Mesendoderm (in vitro differentiated cells): Measurements from ENCODE around the gene SLC5A1.

ENCODE experiments used
- DNase-seq: peaks from one replicate; pipeline ENCODE4 v3.0.0; 2013
- H2AK5ac ChIP-seq: 2 replicates; pipeline ENCODE4 v1.6.1; 2013; ENCODE audit warnings: low read length, inconsistent platforms
- H2BK120ac ChIP-seq: 2 replicates; pipeline ENCODE4 v1.6.1; 2013; ENCODE audit warnings: low read depth, mild to moderate bottlenecking, low read length, moderate library complexity, mixed read lengths
- H2BK15ac ChIP-seq: replicated peaks from 2 replicates; pipeline ENCODE4 v1.6.1; 2013; ENCODE audit warnings: low read depth, mild to moderate bottlenecking, moderate library complexity
- H2BK5ac ChIP-seq: 2 replicates; pipeline ENCODE4 v1.6.1; 2013; ENCODE audit warnings: low read length, inconsistent platforms
- H3K18ac ChIP-seq: 2 replicates; pipeline ENCODE4 v1.6.1; 2013; ENCODE audit warnings: mild to moderate bottlenecking, low read length, mixed read lengths
- H3K23ac ChIP-seq: one replicate; pipeline ENCODE4 v1.6.1; 2013; ENCODE audit warnings: low read length
- H3K27ac ChIP-seq: 2 replicates; pipeline ENCODE4 v1.5.1; 2013; ENCODE audit warnings: low read depth, mild to moderate bottlenecking, inconsistent platforms, low read length, moderate library complexity
- H3K27me3 ChIP-seq: 2 replicates; pipeline ENCODE4 v1.6.1; 2013; ENCODE audit warnings: low read length, control low read depth, mild to moderate bottlenecking, inconsistent platforms; ENCODE audit not compliant: insufficient read depth, poor library complexity
- H3K36me3 ChIP-seq: 2 replicates; pipeline ENCODE4 v1.6.1; 2013; ENCODE audit warnings: low read length, inconsistent platforms; ENCODE audit not compliant: control insufficient read depth, insufficient read depth
- H3K4ac ChIP-seq: one replicate; pipeline ENCODE4 v1.6.1; 2013; ENCODE audit warnings: low read depth, mild to moderate bottlenecking, low read length, moderate library complexity
- H3K4me1 ChIP-seq: 2 replicates; pipeline ENCODE4 v1.6.1; 2013; ENCODE audit warnings: low read depth, low read length, inconsistent platforms; ENCODE audit not compliant: control insufficient read depth
- H3K4me2 ChIP-seq: 2 replicates; pipeline ENCODE4 v1.6.1; 2013; ENCODE audit warnings: low read length
- H3K4me3 ChIP-seq: 2 replicates; pipeline ENCODE4 v1.5.1; 2013; ENCODE audit warnings: mild to moderate bottlenecking, low read length
- H3K56ac ChIP-seq: one replicate; pipeline ENCODE4 v1.6.1; 2013; ENCODE audit warnings: low read length
- H3K79me1 ChIP-seq: 2 replicates; pipeline ENCODE4 v1.6.1; 2013; ENCODE audit warnings: low read length, inconsistent platforms
- H3K79me2 ChIP-seq: 2 replicates; pipeline ENCODE4 v1.6.1; 2013; ENCODE audit warnings: mild to moderate bottlenecking, low read length; ENCODE audit not compliant: control insufficient read depth, insufficient read depth
- H3K9ac ChIP-seq: 2 replicates; pipeline ENCODE4 v1.6.1; 2013; ENCODE audit warnings: low read length, inconsistent platforms
- H4K5ac ChIP-seq: one replicate; pipeline ENCODE4 v1.6.1; 2013; ENCODE audit warnings: low read length
- H4K8ac ChIP-seq: one replicate; pipeline ENCODE4 v1.6.1; 2013; ENCODE audit warnings: low read depth, mild to moderate bottlenecking, control low read depth, low read length, moderate library complexity
- WGBS: extraction: QIAGEN DNeasy Blood & Tissue Kit; methylation state at CpG from one replicate; pipeline ENCODE4 v1.1.7; 2013; ENCODE audit warnings: low lambda C conversion rate, missing lambda C conversion rate; ENCODE audit not compliant: insufficient coverage; ENCODE audit errors: extremely low coverage; 5-methylcytosine and 5-hydroxymethylcytosine counted together

Gene SLC5A1

GRCh38 chr22:32066820-32067219 is 23.8 kb downstream of the SLC5A1 start:
- Histone ChIP-seq H2AK5ac (no peak overlapping the region), H3K4me2 (no peak overlapping the region), H3K9ac (no peak overlapping the region), H3K79me1 (no peaks in the 10 kb centered on the region), H3K27ac (no peak overlapping the region), H2BK15ac (no peak overlapping the region), H3K56ac (no peak overlapping the region), H3K27me3 (no peaks in the 10 kb centered on the region), H3K4me1 (no peaks in the 10 kb centered on the region), H3K4me3 (no peak overlapping the region), H3K18ac (no peak overlapping the region), H2BK120ac (no peak overlapping the region), H3K36me3 (no peaks in the 10 kb centered on the region), H2BK5ac (no peak overlapping the region), H3K4ac (no peak overlapping the region), H4K5ac (no peak overlapping the region), H3K23ac (no peak overlapping the region), H3K79me2 (no peaks in the 10 kb centered on the region), H4K8ac (no peak overlapping the region)
- WGBS = no CpG with 5 or more reads among the region's 3 CpGs
- DNase-seq = no peak

DNA sequence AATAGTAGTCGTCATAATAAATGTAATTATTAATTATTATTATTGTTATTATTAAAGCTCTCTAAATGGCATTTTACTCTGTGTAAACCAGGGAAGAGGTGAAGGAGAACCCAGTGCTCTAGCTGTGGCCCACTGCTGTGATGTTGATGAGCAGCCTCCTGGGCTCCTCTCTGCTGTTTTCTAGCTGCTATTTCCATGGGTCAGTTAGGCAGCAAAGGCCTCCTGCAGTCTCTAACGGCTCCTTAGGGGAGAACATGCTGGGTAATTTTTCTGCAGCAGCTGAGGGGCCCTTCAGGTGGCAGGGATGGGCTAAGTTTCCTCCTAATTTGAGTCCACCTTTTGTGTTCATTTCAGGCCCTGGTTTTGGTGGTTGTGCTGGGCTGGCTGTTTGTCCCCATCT is 24.6 kb downstream of the SLC5A1 start:
- DNase-seq = no peak
- H3K23ac ChIP-seq = no peak overlapping the region
- no CpG with 5 or more reads among the region's 2 CpGs for WGBS

DNA sequence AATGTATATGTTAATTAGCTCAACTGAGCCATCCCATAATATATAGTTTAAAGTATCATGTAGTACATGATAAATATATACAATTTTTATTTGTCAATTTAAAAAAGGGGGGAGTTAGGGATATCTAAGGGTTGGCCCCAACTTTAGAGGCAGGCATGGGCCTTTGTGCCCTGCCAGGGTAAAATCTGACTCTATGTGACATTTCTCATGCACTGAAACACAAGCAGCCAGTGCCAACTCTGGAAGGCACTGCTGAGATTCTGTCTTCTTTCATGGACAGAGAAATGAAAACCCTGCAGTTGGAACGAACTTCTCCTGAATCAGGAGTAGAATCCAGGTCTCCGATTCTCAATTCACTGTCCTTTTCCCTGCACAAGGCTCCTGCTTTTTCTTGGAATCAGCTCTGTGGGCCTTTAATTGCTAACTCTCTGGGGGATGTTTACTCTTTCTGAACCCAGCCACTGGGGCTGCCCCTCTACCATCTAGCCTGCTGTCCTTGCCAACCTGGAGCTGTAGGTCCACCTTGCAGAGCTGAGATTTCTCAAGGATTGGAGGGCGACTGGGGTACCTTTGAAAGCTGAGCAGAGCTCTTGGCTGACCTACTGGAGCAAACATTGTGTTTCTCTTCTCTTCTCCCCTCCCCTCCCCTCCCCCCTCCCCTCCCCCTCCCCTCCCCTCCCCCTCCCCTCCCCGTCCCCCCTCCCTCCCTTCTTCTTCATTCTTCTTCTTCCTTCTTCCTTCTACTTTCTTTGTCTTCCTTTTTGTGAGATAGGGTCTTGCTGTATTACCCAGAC is 26.7 kb downstream of the SLC5A1 start:
- no peaks in the 10 kb centered on the region for H3K27me3 ChIP-seq
- no peak overlapping the region for H3K23ac ChIP-seq
- H2BK5ac ChIP-seq = no peak overlapping the region
- DNase-seq = no peak
- no peak overlapping the region for H2AK5ac ChIP-seq
- no peak overlapping the region for H3K4me3 ChIP-seq
- WGBS = no CpG with 5 or more reads among the region's 4 CpGs
- H3K18ac ChIP-seq = no peak overlapping the region
- H3K79me1 ChIP-seq = no peaks in the 10 kb centered on the region
- no peaks in the 10 kb centered on the region for H3K79me2 ChIP-seq
- H3K27ac ChIP-seq = no peak overlapping the region
- no peak overlapping the region for H4K5ac ChIP-seq
- no peak overlapping the region for H3K56ac ChIP-seq
- H3K4me2 ChIP-seq = no peak overlapping the region
- H4K8ac ChIP-seq = no peak overlapping the region
- no peak overlapping the region for H2BK15ac ChIP-seq
- no peak overlapping the region for H2BK120ac ChIP-seq
- H3K4me1 ChIP-seq = no peaks in the 10 kb centered on the region
- H3K36me3 ChIP-seq = no peaks in the 10 kb centered on the region
- no peak overlapping the region for H3K9ac ChIP-seq
- H3K4ac ChIP-seq = no peak overlapping the region

More for the DNA sequence above, 24.6 kb downstream of the SLC5A1 start:
- H3K4me3 ChIP-seq = no peak overlapping the region
- no peak overlapping the region for H4K5ac ChIP-seq
- H3K4ac ChIP-seq = no peak overlapping the region
- H3K9ac ChIP-seq = no peak overlapping the region
- H3K56ac ChIP-seq = no peak overlapping the region
- H3K79me2 ChIP-seq = no peaks in the 10 kb centered on the region
- no peak overlapping the region for H2AK5ac ChIP-seq
- no peak overlapping the region for H3K18ac ChIP-seq
- H3K27ac ChIP-seq = no peak overlapping the region
- no peak overlapping the region for H2BK5ac ChIP-seq
- H3K79me1 ChIP-seq = no peaks in the 10 kb centered on the region
- no peak overlapping the region for H2BK120ac ChIP-seq
- no peaks in the 10 kb centered on the region for H3K27me3 ChIP-seq
- no peak overlapping the region for H4K8ac ChIP-seq
- H3K4me2 ChIP-seq = no peak overlapping the region
- H3K4me1 ChIP-seq = no peaks in the 10 kb centered on the region
- no peaks in the 10 kb centered on the region for H3K36me3 ChIP-seq
- no peak overlapping the region for H2BK15ac ChIP-seq

DNA sequence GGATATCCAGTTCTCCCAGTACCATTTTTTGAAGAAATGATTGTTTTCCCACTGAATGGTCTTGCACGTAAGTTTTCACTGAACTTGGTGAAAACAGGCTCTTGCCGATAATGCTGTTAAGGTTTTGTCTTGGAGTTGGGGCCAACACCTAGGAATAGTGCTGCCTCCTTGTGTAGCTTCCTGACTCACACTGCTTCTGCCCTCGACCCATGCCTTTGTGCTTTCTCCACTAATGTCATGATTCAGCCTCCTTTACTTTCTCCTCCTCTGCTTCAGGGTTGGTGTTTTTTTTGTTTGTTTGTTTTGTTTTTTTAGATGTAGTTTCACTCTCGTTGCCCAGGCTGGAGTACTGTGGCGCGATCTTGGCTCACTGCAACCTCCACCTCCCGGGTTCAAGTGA is 30.2 kb downstream of the SLC5A1 start:
- Histone ChIP-seq H3K23ac (no peak overlapping the region), H3K56ac (no peak overlapping the region), H2BK5ac (no peak overlapping the region), H4K8ac (no peak overlapping the region), H2BK120ac (no peak overlapping the region), H3K9ac (no peak overlapping the region), H3K4me2 (no peak overlapping the region), H3K4me1 (no peaks in the 10 kb centered on the region), H3K27me3 (no peaks in the 10 kb centered on the region), H3K4me3 (no peak overlapping the region), H4K5ac (no peak overlapping the region), H3K79me2 (no peaks in the 10 kb centered on the region), H2AK5ac (no peak overlapping the region), H3K18ac (no peak overlapping the region), H3K27ac (no peak overlapping the region), H2BK15ac (no peak overlapping the region), H3K36me3 (no peaks in the 10 kb centered on the region), H3K4ac (no peak overlapping the region), H3K79me1 (no peaks in the 10 kb centered on the region)
- no CpG with 5 or more reads among the region's 7 CpGs for WGBS
- DNase-seq = no peak

DNA sequence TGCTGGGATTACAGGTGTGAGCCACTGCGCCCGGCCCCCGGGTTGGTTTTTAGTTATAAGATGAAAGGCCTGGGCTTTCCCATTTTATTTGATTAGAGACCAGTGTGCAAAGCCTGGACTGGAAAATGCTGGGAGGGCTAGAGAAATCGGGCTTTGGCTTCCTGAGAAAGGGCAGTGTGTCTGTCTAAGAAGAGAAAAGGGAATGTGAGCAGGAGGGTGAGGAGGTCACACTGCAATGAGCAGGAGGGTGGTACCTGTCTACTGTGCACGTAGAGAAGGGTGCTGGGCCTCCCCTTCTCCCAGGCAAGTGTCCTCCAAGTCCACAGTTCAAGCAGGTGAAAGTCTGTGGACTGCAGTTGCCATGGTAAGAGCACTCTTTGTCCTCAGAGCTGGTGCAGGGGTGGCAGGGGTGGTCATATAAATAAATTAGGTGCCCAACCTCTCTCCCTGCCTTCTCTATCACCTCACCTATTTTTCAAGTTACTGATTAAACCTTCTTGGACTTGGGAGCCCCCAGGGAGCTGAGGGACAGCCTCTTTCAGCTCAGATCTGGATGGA is 30.8 kb downstream of the SLC5A1 start:
- H3K79me2 ChIP-seq = no peaks in the 10 kb centered on the region
- no peaks in the 10 kb centered on the region for H3K4me1 ChIP-seq
- no peak overlapping the region for H3K23ac ChIP-seq
- H4K8ac ChIP-seq = no peak overlapping the region
- H3K27ac ChIP-seq = no peak overlapping the region
- H3K4ac ChIP-seq = no peak overlapping the region
- H2AK5ac ChIP-seq = no peak overlapping the region
- no peak overlapping the region for H2BK15ac ChIP-seq
- no peaks in the 10 kb centered on the region for H3K27me3 ChIP-seq
- no peaks in the 10 kb centered on the region for H3K36me3 ChIP-seq
- no peaks in the 10 kb centered on the region for H3K79me1 ChIP-seq
- H3K56ac ChIP-seq = no peak overlapping the region
- no peak overlapping the region for H2BK5ac ChIP-seq
- no CpG with 5 or more reads among the region's 5 CpGs for WGBS
- DNase-seq = no peak
- H3K9ac ChIP-seq = no peak overlapping the region
- no peak overlapping the region for H3K4me2 ChIP-seq
- no peak overlapping the region for H4K5ac ChIP-seq
- no peak overlapping the region for H3K18ac ChIP-seq
- H3K4me3 ChIP-seq = no peak overlapping the region
- H2BK120ac ChIP-seq = no peak overlapping the region
